MCF 10A (cell line): ENCODE results near the gene IGSF9B. TPM values are rescaled to one million over a fixed set of nuclear protein-coding genes. Genes with fewer than 3 reads are reported as not detected.

Source experiments
- BruUV-seq: library from RNA; stranded (reverse); fragments of 400-500 nt; replicated peaks from 2 replicates; lab custom pipeline; 2021; lab: Mats Ljungman, UMichigan
- CTCF ChIA-PET: fragments of 300-600 bp; sonication (Branson Sonifier 250); formaldehyde crosslinking; extraction: SDS; loops from one replicate; lab custom pipeline; 2021; ENCODE audit warnings: antibody characterized with exemption, inconsistent platforms; lab: Yijun Ruan, JAX
- POLR2A ChIA-PET: fragments of 300-600, 350-650 bp; sonication (Branson Sonifier 250); formaldehyde crosslinking; extraction: SDS; loops from one replicate; lab custom pipeline; 2020; ENCODE audit warnings: antibody characterized with exemption, inconsistent platforms; lab: Yijun Ruan, JAX
- DNase-seq: peaks from one replicate; pipeline ENCODE4 v3.0.0-alpha.2; 2018; ENCODE audit not compliant: unreplicated experiment
- H3K27ac Mint-ChIP-seq: one replicate; pipeline ENCODE4 v1.8.0; 2022; ENCODE audit warnings: mild to moderate bottlenecking, low read depth, mixed read lengths; ENCODE audit not compliant: unreplicated experiment
- H3K27me3 Mint-ChIP-seq: one replicate; pipeline ENCODE4 v1.8.0; 2022; ENCODE audit warnings: mixed read lengths; ENCODE audit not compliant: insufficient read depth, unreplicated experiment
- H3K36me3 Mint-ChIP-seq: one replicate; pipeline ENCODE4 v1.8.0; 2022; ENCODE audit warnings: mild to moderate bottlenecking, moderate library complexity, mixed read lengths; ENCODE audit not compliant: insufficient read depth, unreplicated experiment
- H3K4me1 Mint-ChIP-seq: one replicate; pipeline ENCODE4 v1.8.0; 2022; ENCODE audit warnings: mixed read lengths; ENCODE audit not compliant: insufficient read depth, unreplicated experiment
- H3K4me3 Mint-ChIP-seq: one replicate; pipeline ENCODE4 v1.8.0; 2022; ENCODE audit warnings: mild to moderate bottlenecking, moderate library complexity, mixed read lengths; ENCODE audit not compliant: unreplicated experiment
- H3K9me3 Mint-ChIP-seq: one replicate; pipeline ENCODE4 v1.8.0; 2022; ENCODE audit warnings: mixed read lengths; ENCODE audit not compliant: unreplicated experiment
- CTCF ChIP-seq: fragments of 200-600 bp; IDR thresholded peaks from one replicate; pipeline ENCODE4 v1.8.0; 2022; ENCODE audit warnings: antibody characterized with exemption, mild to moderate bottlenecking; ENCODE audit not compliant: unreplicated experiment
- intact Hi-C: fragments of 100-400 bp; cut with micrococcal nuclease; formaldehyde crosslinking; loops from 2 replicates; pipeline ENCODE4 v1.14.1; 2022
- total RNA-seq: library from RNA; stranded (reverse); gene quantifications from 2 replicates; pipeline ENCODE4 v1.2.3, GENCODE V29; 2022

IGSF9B gene
- total RNA-seq, 1 experiment from 2014 or later = 13.9 TPM

- CTCF ChIA-PET = interaction anchor here (1.1 to 1.2 kb wide), 2 partner anchors 9 to 192 kb away, joined by 3 to 5 read pairs; no protein-coding TSS in a partner anchor
- no peak overlapping the region for H3K27ac Mint-ChIP-seq
- H3K4me1 Mint-ChIP-seq = no peaks in the 10 kb centered on the region
- intact Hi-C loops = no loop called here
- TF ChIP-seq CTCF = no peak
- no peak overlapping the region for H3K4me3 Mint-ChIP-seq
- POLR2A ChIA-PET = no interaction called here
- H3K36me3 Mint-ChIP-seq = peaks cover 19% of the 10 kb centered on the region
- H3K27me3 Mint-ChIP-seq = no peaks in the 10 kb centered on the region
- no peaks in the 10 kb centered on the region for H3K9me3 Mint-ChIP-seq
- no TSS peak for BruUV-seq
- DNase-seq = no peak
These were observed 50.0 kb downstream of the IGSF9B start for GRCh38 chr11:133906746-133907145.

- Mint-ChIP-seq H3K36me3 (peaks cover 16% of the 10 kb centered on the region), H3K4me3 (no peak overlapping the region), H3K4me1 (no peaks in the 10 kb centered on the region), H3K27me3 (no peaks in the 10 kb centered on the region), H3K27ac (no peak overlapping the region), H3K9me3 (no peaks in the 10 kb centered on the region)
- no TSS peak for BruUV-seq
- CTCF ChIA-PET = interaction anchor here (1.2 kb wide), 1 partner anchor 9 kb away, joined by 3 read pairs; no protein-coding TSS in a partner anchor
- intact Hi-C loops = no loop called here
- TF ChIP-seq CTCF = no peak
- no peak for DNase-seq
- POLR2A ChIA-PET = no interaction called here
These were observed 50.5 kb downstream of the IGSF9B start for GRCh38 chr11:133906241-133906640.

- Mint-ChIP-seq H3K27me3 (no peaks in the 10 kb centered on the region), H3K9me3 (no peaks in the 10 kb centered on the region), H3K27ac (no peak overlapping the region), H3K4me1 (no peaks in the 10 kb centered on the region), H3K36me3 (peaks cover 16% of the 10 kb centered on the region), H3K4me3 (no peak overlapping the region)
- no TSS peak for BruUV-seq
- DNase-seq = no peak
- CTCF ChIA-PET = no interaction called here
- POLR2A ChIA-PET = interaction anchor here (0.5 kb wide), 1 partner anchor 52 kb away, joined by 3 read pairs; no protein-coding TSS in a partner anchor
- no peak for TF ChIP-seq CTCF
- intact Hi-C loops = no loop called here
These were observed 51.1 kb downstream of the IGSF9B start for GRCh38 chr11:133905677-133906156.

- CTCF ChIA-PET = interaction anchor here (0.6 kb wide), 1 partner anchor 226 kb away, joined by 3 read pairs; no protein-coding TSS in a partner anchor
These were observed 51.8 kb downstream of the IGSF9B start for GRCh38 chr11:133904818-133905515.

More at GRCh38 chr11:133904818-133905515, 51.8 kb downstream of the IGSF9B start:
- BruUV-seq = no TSS peak
- H3K4me1 Mint-ChIP-seq = no peaks in the 10 kb centered on the region
- intact Hi-C loops = no loop called here
- H3K36me3 Mint-ChIP-seq = peaks cover 11% of the 10 kb centered on the region
- no peaks in the 10 kb centered on the region for H3K9me3 Mint-ChIP-seq
- no peaks in the 10 kb centered on the region for H3K27me3 Mint-ChIP-seq
- H3K4me3 Mint-ChIP-seq = no peak overlapping the region
- H3K27ac Mint-ChIP-seq = no peak overlapping the region
- TF ChIP-seq CTCF = no peak
- POLR2A ChIA-PET = interaction anchor here (0.5 kb wide), 1 partner anchor 53 kb away, joined by 3 read pairs; no protein-coding TSS in a partner anchor
- no peak for DNase-seq
